HG02759 (cell line): ENCODE data around the gene NOC3L.
"Not testable (repeated sequence)": the region's sequence is repeated elsewhere in the genome, so short reads cannot be mapped to it uniquely, and the experiment has no call there.

Source experiments
- ATAC-seq: cut with Tn5 transposase; IDR thresholded peaks from one replicate; pipeline ENCODE4 v1.9.1; 2021; ENCODE audit warnings: mild to moderate bottlenecking, moderate library complexity; ENCODE audit not compliant: unreplicated experiment

NOC3L gene, protein sequence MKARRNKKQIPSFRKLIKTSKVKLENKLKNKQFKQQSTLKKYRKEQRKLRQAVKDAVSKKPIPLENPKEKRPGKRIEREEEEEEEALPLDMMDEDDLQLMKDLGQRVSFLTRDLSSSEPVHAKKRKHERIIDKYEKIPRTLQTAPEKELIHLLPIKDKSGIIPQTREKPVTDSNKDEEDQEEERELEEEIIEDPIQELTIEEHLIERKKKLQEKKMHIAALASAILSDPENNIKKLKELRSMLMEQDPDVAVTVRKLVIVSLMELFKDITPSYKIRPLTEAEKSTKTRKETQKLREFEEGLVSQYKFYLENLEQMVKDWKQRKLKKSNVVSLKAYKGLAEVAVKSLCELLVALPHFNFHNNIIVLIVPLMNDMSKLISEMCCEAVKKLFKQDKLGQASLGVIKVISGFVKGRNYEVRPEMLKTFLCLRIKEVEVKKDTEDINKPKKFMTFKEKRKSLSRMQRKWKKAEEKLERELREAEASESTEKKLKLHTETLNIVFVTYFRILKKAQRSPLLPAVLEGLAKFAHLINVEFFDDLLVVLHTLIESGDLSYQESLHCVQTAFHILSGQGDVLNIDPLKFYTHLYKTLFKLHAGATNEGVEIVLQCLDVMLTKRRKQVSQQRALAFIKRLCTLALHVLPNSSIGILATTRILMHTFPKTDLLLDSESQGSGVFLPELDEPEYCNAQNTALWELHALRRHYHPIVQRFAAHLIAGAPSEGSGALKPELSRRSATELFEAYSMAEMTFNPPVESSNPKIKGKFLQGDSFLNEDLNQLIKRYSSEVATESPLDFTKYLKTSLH

DNA sequence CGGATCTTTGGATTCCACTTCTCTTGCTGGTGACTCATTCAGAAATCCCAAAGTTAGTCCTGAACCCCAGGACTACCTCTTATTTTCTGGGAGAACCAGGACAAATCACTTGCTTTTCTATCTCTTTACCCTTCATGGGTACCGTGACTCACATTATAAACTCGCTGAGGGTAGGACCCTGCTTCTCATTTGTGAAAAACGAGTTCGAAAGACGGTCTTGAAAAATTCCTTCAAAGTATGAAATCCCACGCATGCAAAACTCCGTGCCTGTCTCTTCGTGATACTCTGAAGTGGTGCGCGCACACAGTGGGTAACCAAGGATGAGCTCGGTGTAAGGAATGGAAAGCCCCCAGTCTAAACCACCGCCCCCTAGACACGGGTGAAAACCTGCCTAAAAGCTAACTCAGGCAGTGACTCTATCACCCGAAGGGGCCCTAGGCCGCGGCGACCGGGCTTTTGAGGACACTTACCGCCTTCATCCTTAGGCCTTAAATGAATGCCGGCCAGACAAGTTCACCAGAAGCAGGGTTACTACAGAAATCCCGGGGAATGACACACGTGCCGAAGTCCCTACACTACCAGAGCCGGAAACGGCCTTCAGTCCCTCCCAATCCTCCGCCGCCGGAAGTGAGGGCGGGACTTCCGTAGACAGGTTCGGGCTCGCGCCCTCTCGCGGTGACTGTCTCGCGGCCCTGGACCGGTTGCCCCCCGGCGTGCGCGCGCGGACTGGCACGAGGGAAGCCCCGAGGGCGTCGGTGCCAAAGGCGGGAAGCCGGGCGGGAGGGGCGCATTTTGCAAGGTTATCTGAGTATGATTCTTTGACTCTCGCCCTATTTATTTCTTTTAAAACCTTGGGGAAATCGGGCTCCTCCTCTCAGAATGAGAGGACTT lies at the start of gene NOC3L:
NOC3L (minus strand) TSS at position 580 of the 891 bp plus-strand sequence; CDS start at position 479, 101 bp downstream.
- ATAC-seq: peak; percentile 100

DNA sequence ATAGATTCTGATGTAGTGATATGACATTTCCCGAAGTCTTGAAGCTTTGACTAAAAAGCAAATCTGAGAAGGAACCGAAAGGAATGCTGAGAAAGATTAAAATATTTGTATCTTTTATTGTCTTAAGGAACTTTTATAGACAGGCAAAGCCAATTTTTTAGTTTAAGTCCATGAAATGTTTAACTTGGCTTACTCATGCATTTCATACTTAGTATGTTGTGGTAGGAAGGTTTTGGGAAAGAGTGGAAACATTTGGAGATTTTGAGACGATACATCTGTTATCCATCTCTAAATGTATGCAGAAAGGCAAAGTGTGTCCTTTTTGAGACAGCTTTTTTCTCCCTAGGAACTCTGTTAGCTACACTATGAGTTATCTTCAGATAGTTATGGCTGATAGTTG lies 49.7 kb upstream of the NOC3L start:
- ATAC-seq: no peak

DNA sequence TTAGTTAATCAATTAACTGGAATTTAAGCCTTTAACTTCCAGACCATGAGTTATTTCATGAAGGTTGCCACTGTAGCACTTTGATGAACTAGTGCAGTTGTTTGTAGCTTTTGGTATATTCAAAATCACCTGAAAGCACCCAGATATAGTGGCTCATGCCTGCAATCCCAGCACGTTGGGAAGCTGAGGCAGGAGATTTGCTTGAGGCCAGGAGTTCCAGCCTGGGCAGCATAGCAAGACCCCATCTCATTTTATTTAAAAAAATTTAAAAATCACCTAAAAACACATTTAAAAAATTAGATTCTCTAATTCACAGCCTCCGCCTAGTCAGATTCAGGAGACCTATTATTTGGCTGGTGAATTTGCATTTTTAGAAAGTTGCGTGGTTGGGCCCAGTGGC lies 48.6 kb upstream of the NOC3L start:
- no peak for ATAC-seq

DNA sequence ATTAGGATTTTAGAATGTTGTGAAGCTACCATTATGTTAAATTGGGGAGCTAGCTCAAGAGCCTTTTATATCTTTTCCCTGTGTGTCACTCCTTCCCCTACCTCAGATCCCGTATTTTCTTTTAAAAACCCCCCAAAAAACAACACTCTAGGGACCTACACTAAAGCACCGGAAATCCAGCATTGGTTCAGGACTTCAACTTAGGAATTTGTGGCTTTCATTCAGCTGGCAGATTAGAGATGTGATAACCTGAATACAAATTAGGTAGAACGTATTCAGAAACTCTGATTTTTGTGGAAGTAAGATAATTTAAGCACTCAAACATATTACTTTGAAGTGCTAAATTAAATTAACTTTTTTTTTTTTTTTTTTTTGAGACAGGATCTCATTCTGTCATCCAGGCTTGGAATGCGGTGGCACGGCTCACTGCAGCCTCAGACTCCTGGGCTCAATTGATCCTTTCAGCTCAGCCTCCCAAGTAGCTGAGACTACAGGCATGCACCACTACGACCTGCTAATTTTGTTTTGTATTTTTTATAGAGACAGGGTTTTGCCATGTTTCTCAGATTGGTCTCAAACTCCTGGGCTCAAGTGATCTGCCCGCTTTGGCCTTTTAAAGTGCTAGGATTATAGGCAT lies 46.4 kb upstream of the NOC3L start:
- no peak for ATAC-seq

DNA sequence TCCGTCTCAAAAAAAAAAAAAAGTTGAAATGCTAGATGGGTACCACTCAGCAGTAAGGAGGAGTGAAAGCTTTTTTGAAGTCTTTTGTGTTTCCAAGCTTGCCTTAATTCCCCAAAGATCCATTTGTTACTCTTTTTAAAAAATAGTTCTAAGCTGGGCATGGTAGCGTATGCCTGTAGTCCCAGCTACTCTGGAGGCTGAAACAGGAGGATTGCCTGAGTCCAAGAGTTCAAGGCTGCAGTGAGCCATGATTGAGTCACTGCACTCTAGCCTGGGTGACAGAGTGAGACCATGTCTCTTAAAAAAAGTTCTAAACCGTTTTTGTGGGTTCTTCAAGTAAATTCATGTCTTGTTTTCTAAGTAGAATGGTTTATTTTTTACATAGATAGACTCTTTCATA lies 44.9 kb upstream of the NOC3L start:
- no peak for ATAC-seq

DNA sequence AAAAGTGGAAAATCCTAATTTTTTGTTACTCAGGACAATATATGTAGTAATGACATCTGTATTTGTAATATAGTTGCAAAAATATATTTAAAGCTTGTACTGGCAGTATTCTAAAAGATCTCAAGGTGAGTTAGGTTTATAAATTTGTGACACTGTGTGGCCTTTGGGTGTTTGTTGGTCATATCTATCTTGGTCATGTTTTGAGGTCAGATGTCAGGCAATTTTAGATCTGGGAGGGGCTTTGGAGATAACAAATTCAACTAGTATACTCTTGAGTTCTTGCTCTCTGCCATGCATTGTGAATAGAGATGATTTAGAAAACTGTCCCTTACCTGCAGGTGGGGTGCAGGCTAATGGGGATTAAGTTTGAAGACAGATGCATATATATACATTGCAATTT lies 42.7 kb upstream of the NOC3L start:
- ATAC-seq: no peak

DNA sequence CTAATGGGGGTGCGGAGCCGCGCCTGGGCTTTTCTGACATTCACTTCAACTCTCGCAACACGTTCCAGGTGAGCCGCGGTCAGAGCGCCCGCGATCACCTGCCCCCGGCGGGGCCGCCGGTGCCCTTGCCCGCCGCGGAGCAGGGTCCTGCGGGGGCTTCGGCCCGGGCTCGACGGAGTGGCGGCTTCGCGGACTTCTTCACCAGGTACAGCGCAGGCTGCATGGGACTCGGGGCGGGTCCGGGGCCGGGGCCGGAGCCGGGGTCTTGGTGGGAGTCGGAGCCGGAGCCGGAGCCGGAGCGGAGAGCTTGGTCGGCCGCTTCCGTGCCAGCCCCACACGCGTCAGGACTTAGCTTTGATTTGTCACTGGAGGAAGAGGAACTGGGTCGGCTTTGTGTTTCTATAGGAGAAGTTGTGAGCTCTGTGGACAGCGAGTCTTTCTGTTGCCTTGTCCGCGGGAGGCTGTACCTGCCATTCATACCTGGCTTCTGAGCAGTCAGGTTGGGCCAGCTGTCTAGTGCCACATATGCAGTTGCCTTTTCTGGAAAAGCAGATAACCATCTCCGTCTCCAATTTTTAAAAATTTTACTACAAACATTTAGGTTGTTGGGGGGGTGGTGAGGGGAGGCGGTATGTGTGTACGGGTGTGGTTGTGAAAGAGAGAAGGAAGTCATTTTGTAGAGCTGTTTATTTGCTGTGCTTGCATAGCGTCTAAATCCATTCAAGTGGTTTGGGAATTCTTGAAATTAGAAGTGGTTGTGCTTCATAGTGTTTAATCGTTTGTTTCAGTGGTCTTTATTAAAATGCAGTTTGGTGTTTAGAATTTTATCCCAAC lies 40.9 kb upstream of the NOC3L start:
- ATAC-seq: peak; percentile 52

DNA sequence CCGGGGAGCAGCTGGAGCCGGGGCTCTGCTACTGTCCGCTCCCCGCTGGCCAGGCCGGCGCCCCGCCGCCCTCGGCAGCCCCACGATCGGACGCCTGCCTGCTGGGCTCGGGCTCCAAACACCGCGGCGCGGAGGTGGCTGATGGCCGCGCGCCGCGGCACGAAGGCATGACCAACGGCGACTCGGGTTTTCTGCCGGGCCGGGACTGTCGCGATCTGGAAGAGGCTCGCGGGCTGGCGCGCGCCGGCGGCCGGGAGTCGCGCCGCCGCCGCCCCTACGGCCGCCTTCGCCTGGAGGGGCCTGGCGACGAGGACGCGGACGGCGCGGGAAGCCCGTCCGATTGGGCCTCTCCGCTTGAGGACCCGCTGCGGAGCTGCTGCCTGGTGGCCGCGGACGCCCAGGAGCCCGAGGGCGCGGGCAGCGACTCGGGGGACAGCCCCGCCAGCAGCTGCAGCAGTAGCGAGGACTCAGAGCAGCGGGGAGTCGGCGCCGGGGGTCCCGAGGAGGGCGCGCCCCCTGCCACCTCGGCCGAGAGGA lies 40.2 kb upstream of the NOC3L start:
- peak; percentile 29 for ATAC-seq

DNA sequence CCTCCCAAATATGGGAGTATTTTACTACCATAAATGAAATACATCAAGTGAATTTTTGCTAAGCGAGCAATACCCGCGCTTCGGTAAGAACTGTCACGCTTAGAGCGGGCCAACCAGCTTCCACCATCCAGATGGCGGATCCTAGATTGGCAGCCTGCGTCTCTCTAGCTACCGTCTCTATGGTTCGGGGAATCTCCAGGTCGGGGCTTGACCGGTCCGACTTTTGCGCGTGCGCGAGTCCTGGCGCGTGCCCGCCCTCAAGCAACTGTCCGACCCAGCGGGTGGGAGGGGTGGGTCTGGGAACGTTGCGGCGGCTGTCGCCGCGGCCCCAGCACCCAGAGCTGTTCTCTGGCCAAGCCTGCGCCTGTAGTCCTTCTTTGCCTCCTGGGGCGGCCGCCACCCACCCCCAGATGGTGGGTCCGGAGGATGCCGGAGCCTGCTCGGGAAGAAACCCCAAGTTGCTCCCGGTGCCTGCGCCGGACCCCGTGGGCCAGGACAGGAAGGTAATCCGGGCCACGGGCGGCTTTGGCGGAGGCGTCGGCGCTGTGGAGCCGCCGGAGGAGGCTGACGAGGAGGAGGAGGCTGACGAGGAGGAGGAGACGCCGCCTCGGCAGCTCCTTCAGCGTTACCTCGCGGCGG lies 39.6 kb upstream of the NOC3L start, which contains the start of gene TBC1D12:
TBC1D12 (plus strand) TSS at position 338 of the 639 bp plus-strand sequence; CDS start at position 411, 73 bp downstream.
- ATAC-seq: peak; percentile 80

DNA sequence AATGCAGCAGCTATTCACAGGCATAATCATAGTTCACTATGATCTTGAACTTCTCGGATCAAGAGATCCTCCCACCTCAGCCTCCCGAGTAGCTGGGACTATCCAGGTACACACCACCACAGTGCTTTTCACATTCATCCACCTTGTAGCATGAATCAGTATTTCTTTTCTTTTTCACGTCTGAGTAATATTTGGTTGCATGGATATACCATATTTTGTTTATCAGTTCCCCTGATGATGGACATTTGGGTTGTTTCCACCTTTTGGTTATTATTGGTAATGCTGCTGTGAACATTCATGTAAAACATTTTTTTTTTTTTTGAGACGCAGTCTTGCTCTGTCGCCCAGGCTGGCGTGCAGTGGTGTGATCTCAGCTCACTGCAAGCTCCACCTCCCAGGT lies 36.0 kb upstream of the NOC3L start:
- ATAC-seq: no peak

DNA sequence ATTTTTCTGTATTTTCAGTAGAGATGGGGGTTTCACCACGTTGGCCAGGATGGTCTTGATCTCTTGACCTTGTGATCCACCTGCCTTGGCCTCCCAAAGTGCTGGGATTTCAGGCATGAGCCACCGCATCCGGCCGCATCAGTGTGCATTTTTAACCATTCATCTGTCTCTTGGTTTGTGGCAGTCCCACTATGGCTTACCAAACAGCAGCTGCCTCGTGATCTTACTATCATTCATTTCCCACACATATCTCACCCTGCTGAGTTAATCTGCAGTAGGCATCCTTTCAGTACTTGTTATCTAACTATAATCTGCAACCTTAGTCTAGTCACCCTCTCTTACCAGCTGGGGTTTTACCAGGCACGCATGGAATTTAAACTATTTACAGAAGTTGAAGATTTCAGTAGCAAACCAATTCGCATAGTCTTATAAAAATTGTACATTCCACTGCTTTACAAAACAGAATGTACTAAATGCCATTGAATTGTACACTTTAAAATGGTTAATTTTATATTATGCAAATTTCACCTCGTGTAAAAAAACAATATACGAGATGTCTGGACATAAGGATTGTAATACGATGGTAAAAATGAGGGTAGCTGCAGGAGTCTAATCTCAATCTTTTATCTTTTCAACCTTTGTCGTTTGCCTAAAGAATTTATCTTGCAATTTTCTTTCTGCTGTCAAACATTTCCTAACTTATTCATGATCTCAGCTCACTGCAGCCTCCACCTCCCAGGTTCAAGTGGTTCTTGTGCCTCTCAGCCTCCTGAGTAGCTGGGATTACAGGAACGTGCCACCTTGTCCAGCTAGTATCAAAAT lies 35.0 kb upstream of the NOC3L start:
- ATAC-seq: no peak

DNA sequence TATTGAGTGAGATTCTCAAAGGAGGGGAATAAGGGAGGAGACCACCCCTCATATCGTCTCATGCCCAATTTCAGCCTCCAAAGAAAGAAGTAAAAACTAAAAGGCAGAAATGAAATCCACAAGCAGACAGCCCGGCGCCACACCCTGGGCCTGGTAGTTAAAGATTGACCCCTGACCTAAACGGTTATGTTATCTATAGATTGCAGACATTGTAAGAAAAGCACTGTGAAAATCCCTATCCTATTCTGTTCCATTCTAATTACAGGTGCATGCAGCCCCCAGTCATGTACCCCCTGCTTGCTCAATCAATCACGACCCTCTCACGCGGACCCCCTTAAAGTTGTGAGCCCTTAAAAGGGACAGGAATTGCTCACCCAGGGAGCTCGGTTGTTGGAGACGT lies 29.4 kb upstream of the NOC3L start:
- ATAC-seq: not testable (repeated sequence)

DNA sequence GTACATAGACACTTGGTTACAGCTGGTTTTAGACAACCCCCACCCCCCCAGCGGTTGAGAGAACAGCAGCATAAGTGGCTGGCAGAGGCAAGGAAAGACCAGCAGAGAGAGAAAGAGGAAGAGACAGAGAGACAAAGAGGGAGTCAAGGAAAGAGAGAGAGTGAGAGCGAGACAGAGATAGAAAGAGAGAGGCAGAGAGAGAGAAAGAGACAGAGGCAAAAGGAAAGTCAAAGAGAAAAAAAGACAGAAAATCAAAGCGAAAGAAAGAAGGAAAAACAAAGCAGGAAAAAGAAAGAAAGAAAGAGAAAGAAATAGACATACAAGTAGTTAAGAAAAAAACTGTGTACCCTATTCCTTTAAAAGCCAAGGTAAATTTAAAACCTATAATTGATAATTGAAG lies 23.0 kb upstream of the NOC3L start:
- ATAC-seq: not testable (repeated sequence)

DNA sequence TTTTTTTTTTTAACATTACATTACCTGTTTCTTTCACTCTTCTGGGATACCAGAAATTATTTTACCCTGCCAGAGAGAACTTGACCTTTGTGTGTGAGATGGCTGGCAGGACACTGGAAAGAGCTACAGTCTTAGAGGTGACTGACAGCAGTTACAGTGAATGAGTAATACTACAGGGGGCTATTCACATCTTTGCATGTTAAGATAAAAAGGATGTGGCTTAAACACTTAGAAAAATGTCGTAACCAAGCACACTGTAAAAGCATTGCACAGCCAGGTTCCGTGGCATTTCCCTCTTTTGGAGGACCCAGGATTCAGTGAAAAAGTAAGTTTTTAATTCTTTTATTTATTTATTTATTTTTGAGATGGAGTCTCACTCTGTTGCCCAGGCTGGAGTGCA lies 20.8 kb upstream of the NOC3L start:
- no peak for ATAC-seq

DNA sequence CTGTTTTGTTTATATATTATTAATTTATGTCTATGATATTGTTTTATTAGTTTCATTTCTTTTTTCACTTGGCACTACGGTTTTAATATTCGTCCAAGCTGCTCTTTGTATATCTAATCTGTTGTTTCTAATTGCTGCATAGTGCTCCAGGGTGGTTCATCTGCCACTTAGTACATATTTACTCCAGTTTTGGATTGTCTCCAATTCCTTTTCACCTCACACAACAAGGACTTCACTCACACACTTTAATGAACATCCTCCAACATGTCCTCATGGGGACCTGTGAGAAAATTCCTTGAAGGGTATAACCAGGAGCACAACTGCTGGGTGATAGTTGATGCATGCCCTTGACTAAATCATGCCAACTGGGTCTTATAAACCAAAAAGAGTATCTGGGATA lies 14.1 kb upstream of the NOC3L start:
- ATAC-seq: no peak

DNA sequence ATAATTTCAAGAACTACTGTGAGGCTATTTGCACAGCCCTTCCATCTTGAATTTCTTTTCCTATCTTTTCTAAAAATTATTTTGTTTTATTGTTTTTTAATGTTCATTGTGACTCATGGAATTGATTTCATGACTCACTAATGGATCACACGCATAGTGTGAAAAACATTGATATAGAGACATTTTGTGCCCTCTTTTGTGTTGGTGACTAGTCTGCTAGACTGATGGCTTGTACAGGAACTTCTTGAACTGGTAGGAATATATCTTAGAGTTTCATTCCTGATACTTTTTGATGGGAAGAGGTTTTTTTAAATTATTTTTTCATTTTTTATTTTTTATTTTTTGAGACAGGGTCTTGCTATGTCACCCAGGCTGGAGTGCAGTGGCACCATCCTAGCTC lies 12.6 kb upstream of the NOC3L start:
- ATAC-seq: no peak

DNA sequence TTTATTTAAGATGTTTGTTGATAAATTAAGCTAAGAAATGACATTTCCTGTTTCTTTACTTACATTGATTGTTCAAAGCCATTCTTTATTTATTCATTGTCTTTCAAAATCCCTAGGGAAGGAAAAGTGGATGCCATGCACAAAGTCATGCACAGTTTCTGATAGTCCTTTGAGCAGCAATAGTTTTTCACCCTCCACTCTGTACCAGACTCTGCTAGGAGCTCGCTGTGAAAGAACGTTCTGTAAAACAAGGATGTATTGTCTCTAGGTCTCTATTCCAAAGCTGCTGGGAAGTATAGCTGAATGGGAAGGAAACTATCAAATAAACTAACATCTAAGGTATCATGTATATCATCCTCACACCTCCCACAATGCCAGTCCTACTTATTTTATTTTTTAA lies 7.8 kb upstream of the NOC3L start:
- no peak for ATAC-seq

DNA sequence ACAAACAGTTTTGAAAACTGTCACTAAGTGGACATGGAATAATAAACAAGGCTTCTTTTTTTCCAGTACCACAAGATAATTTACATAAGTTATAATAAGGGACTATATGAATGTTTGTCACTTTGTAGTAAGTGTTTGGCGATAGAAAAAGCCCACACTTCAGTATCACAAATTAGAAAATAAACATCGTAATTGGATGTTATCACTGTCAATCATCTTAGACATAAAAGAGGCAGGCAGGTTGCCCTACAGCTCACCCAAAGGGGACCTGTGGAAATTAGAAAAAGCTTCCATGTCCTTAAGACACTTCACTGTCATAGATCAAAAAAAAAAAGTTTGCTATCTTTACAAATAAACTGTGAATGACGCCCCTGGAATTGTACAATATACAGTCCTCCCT lies 3.6 kb upstream of the NOC3L start:
- ATAC-seq: no peak
